GM20431 (cell line): ENCODE data around the gene PTPN18.

Experiments
- in situ Hi-C: fragments of 300-500 bp; cut with MseI, MboI; formaldehyde crosslinking; loops from one replicate; pipeline ENCODE4 v1.15.0; 2020; ENCODE audit warnings: low sequenced_read_pairs; ENCODE audit not compliant: unreplicated experiment

The PTPN18 gene

GRCh38 chr2:130337735-130338325 lies 18.0 kb upstream of the PTPN18 start:
- in situ Hi-C loops: loop anchor here (25.0 kb wide), 2 partner anchors 151 to 401 kb away; partner anchors contain the start of genes MZT2B, SMPD4 and TUBA3E

GRCh38 chr2:130338793-130339345 lies 17.0 kb upstream of the PTPN18 start:
- in situ Hi-C loops: loop anchor here (25.0 kb wide), 2 partner anchors 152 to 402 kb away; partner anchors contain the start of genes MZT2B, SMPD4 and TUBA3E

- in situ Hi-C loops: loop anchor here (25.0 kb wide), 2 partner anchors 153 to 403 kb away; partner anchors contain the start of genes MZT2B, SMPD4 and TUBA3E
These were observed 15.7 kb upstream of the PTPN18 start for GRCh38 chr2:130339885-130340745.

GRCh38 chr2:130341562-130342019 lies 14.3 kb upstream of the PTPN18 start:
- in situ Hi-C loops: loop anchor here (25.0 kb wide), 2 partner anchors 154 to 404 kb away; partner anchors contain the start of genes MZT2B, SMPD4 and TUBA3E

GRCh38 chr2:130342020-130342532 lies 13.8 kb upstream of the PTPN18 start:
- in situ Hi-C loops: loop anchor here (25.0 kb wide), 2 partner anchors 155 to 405 kb away; partner anchors contain the start of genes MZT2B, SMPD4 and TUBA3E

- in situ Hi-C loops: loop anchor here (25.0 kb wide), 2 partner anchors 155 to 405 kb away; partner anchors contain the start of genes MZT2B, SMPD4 and TUBA3E
These were observed 13.2 kb upstream of the PTPN18 start, which contains the start of gene IMP4 for GRCh38 chr2:130342533-130343275. Gene IMP4 (plus strand): TSS chr2:130342897. CDS start chr2:130342933, 36 bp downstream.

- in situ Hi-C loops: loop anchor here (25.0 kb wide), 2 partner anchors 157 to 407 kb away; partner anchors contain the start of genes MZT2B, SMPD4 and TUBA3E
These were observed 11.3 kb upstream of the PTPN18 start for GRCh38 chr2:130344578-130344977.

- in situ Hi-C loops: loop anchor here (25.0 kb wide), 2 partner anchors 158 to 408 kb away; partner anchors contain the start of genes MZT2B, SMPD4 and TUBA3E
These were observed 10.8 kb upstream of the PTPN18 start for GRCh38 chr2:130345091-130345490.

GRCh38 chr2:130345611-130346010 lies 10.2 kb upstream of the PTPN18 start:
- in situ Hi-C loops: loop anchor here (25.0 kb wide), 2 partner anchors 158 to 408 kb away; partner anchors contain the start of genes MZT2B, SMPD4 and TUBA3E

- in situ Hi-C loops: loop anchor here (25.0 kb wide), 2 partner anchors 159 to 409 kb away; partner anchors contain the start of genes MZT2B, SMPD4 and TUBA3E
These were observed 9.7 kb upstream of the PTPN18 start for GRCh38 chr2:130346041-130346740.

- in situ Hi-C loops: loop anchor here (25.0 kb wide), 2 partner anchors 159 to 409 kb away; partner anchors contain the start of genes MZT2B, SMPD4 and TUBA3E
These were observed 9.2 kb upstream of the PTPN18 start for GRCh38 chr2:130346741-130347066.

GRCh38 chr2:130347220-130347925 lies 8.5 kb upstream of the PTPN18 start:
- in situ Hi-C loops: loop anchor here (25.0 kb wide), 2 partner anchors 160 to 410 kb away; partner anchors contain the start of genes MZT2B, SMPD4 and TUBA3E

GRCh38 chr2:130349174-130349573 lies 6.7 kb upstream of the PTPN18 start:
- in situ Hi-C loops: loop anchor here (25.0 kb wide), 2 partner anchors 162 to 412 kb away; partner anchors contain the start of genes MZT2B, SMPD4 and TUBA3E

GRCh38 chr2:130351711-130352110 lies 4.1 kb upstream of the PTPN18 start:
- in situ Hi-C loops: no loop called here

GRCh38 chr2:130352237-130352636 lies 3.6 kb upstream of the PTPN18 start:
- in situ Hi-C loops: no loop called here

- in situ Hi-C loops: no loop called here
These were observed 2.3 kb upstream of the PTPN18 start for GRCh38 chr2:130353291-130354138.

- in situ Hi-C loops: no loop called here
These were observed 1.8 kb upstream of the PTPN18 start for GRCh38 chr2:130354139-130354428.
